Pancreas (tissue), 10 donors: ENCODE data around the gene ARID5B. TPM values are rescaled to one million over a fixed set of nuclear protein-coding genes. Genes with fewer than 3 reads are reported as not detected.

Experiments used
- ATAC-seq, 4 donors: fragments of 200-7000 bp; cut with Tn5 transposase; one replicate each; pipeline versions ENCODE4 v1.8.0 to v1.9.1; 2020; ENCODE audit warnings: mild to moderate bottlenecking in 4 of 4, moderate library complexity in 4 of 4
- DNase-seq, 6 donors: peaks; one replicate each; pipeline ENCODE4 v3.0.0-alpha.2; 2020
- FAIRE-seq: peaks from 2 replicates; lab custom pipeline; 2012; peaks lifted over from hg19 to GRCh38; lab: Jason Lieb, UNC
- H3K27ac ChIP-seq, 4 donors: fragments of 200-600 bp; sonication (generic); 1 replicate in 3 of 4; 2 replicates in 1 of 4; pipeline versions ENCODE4 v1.5.0 to v1.8.0; 2020
- H3K27me3 ChIP-seq, 4 donors: fragments of 200-600 bp; one replicate each; pipeline ENCODE4 v1.8.0; 2021
- H3K36me3 ChIP-seq, 3 donors: fragments of 200-600 bp; sonication (generic) in 1 of 3; one replicate each; pipeline versions ENCODE4 v1.5.0 to v1.8.0; 2020 to 2021
- H3K4me1 ChIP-seq, 3 donors: fragments of 200-600 bp; one replicate each; pipeline ENCODE4 v1.8.0; 2021
- H3K4me3 ChIP-seq, 4 donors: fragments of 200-600 bp; sonication (generic) in 2 of 4; one replicate each; pipeline versions ENCODE4 v1.5.0 to v1.8.0; 2020 to 2021
- H3K9me3 ChIP-seq, 4 donors: fragments of 200-600 bp; one replicate each; pipeline ENCODE4 v1.8.0; 2021
- CTCF ChIP-seq, 4 donors: fragments of 200-600 bp; sonication (generic) in 3 of 4; IDR thresholded peaks; one replicate each; pipeline versions ENCODE4 v1.5.0 to v1.8.0; 2021; ENCODE audit warnings: antibody characterized with exemption in 4 of 4
- WGBS, 2 donors: extraction: QIAGEN DNeasy Blood & Tissue Kit; methylation state at CpG; one replicate each; pipeline ENCODE4 v1.1.7; 2013; 5-methylcytosine and 5-hydroxymethylcytosine counted together
- intact Hi-C, 3 donors: fragments of 100-400 bp; cut with DNase I; formaldehyde crosslinking; loops; one replicate each; pipeline versions ENCODE4 v1.11.1 to v1.14.2; 2022
- polyA plus RNA-seq, 2 donors: library from polyadenylated mRNA; stranded (reverse); fragments of 200-250 nt; gene quantifications; one replicate each; pipeline ENCODE4 v1.2.3, GENCODE V29; 2013
- total RNA-seq, 6 donors: library from RNA; stranded (reverse); fragmentation: NEBNext Ultra II Directional in 4 of 6; extraction: Animal tissue kit (Norgen Biotek cat#: 25700) in 4 of 6; gene quantifications; one replicate each; pipeline versions ENCODE4 v1.2.1 to v1.2.4, GENCODE V29; 2021 to 2023
- donor health status: healthy with polysubstance abuse.
- donor health status: DM: no; HTN: no; CAD: no; lungs with moderate emphysema.
- donor health status: DM: no; HTN: no; CAD: no.
- donor health status: control.
- donor health status: control.
- donor health status: Bipolar disorder and iron deficiency.
- donor health status: DM: yes; HTN: yes; CAD: no.
- donor health status: DM: no; HTN: no; CAD: no.
- donor health status: DM: no; HTN: no; CAD: no.
- donor health status: DM: yes; HTN: yes; CAD: no.

ARID5B gene
- total and polyA plus RNA-seq, 8 donors = 2.6 to 13.0 (median 5.0) TPM

- Histone ChIP-seq H3K9me3 (no peaks in the 10 kb centered on the region), H3K4me3 (no peak overlapping the region), H3K36me3 (no peaks in the 10 kb centered on the region), H3K27me3 (no peaks in the 10 kb centered on the region), H3K27ac (no peak overlapping the region), H3K4me1 (no peaks in the 10 kb centered on the region)
- ATAC-seq = no peak
- no peak for TF ChIP-seq CTCF (IDR thresholded peaks at IDR 0.05)
- WGBS, 2 donors = 65 to 71% methylated on average over 9 of the region's 9 CpGs
- no peak for DNase-seq
- FAIRE-seq = no peak
- intact Hi-C loops = no loop called here
These were observed 202.4 kb downstream of the ARID5B start for GRCh38 chr10:62103857-62104256.

DNA sequence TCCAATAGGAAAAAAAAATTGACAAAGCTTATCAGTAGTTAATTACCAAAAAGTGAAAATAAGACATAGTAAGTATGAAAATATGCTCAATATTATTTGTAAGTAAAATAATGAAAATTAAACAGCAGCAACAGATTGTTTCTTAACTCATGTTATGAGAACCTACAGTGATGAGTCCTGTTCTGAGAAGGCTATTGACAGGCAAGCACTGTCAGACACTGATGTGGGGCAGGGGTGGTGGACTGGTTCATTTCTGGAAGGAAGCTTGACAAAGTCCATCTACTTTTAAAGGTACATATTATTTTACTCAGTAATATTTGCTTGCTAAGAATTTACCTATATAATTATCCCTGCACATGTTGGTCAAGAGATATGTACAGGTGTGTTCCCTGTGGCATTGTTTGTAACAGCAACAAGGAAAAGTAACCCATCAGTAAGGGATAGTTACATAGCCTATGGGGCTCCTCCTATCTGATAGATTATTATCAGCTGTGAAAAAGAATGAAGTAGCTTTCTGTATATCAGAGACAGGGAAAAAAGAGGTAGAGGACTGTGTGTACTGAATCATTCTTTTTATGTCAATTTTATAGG, 205.5 kb downstream of the ARID5B start:
- Histone ChIP-seq H3K9me3 (no peaks in the 10 kb centered on the region), H3K4me3 (no peak overlapping the region), H3K4me1 (no peaks in the 10 kb centered on the region), H3K27me3 (no peaks in the 10 kb centered on the region), H3K36me3 (no peaks in the 10 kb centered on the region), H3K27ac (no peak overlapping the region)
- no peak for DNase-seq
- TF ChIP-seq CTCF (IDR thresholded peaks at IDR 0.05) = no peak
- FAIRE-seq = no peak
- intact Hi-C loops = no loop called here
- ATAC-seq = no peak

GRCh38 chr10:62108759-62109586, 207.5 kb downstream of the ARID5B start:
- intact Hi-C loops = no loop called here
- ATAC-seq = no peak
- Histone ChIP-seq H3K27ac (no peak overlapping the region), H3K36me3 (no peaks in the 10 kb centered on the region), H3K9me3 (no peaks in the 10 kb centered on the region), H3K4me1 (no peaks in the 10 kb centered on the region), H3K4me3 (no peak overlapping the region), H3K27me3 (no peaks in the 10 kb centered on the region)
- no peak for DNase-seq
- FAIRE-seq = no peak
- no peak for TF ChIP-seq CTCF (IDR thresholded peaks at IDR 0.05)

DNA sequence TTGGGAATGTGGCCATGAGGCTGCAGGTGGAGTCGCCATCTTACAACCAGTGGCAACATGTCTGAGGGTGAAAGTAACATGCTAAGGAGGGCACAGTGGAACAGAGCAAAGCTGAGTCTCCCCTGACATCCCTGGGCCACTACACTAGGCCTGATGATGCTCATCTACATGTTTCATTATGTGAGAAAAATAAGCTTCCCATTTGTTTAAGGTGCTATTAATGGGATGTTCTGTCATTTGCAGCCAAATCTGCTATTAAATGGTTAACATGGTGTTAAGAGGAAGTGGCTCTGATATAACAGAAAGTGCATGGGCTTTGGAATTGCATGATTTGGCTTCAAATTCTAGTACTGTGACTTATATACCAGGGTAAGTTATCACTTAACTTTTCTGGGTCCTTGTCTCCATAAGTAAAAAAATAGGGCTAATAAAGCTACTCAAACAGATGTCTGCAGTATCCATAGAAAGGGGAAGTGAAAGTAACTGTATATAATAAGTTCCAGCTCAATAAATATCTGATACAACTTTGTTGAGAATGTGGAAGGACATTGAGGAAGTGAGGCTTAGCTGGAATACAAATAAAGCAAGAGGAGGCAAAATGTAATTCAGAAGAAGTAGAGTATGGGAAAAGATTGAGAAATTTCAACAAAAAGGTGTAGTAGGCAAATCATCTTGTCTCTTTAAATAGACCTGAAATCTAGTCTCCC, 208.2 kb downstream of the ARID5B start:
- FAIRE-seq (no peak), DNase-seq (no peak), ATAC-seq (peak in 2 of 4 donors; percentile 38 to 53)
- no peak for TF ChIP-seq CTCF (IDR thresholded peaks at IDR 0.05)
- H3K36me3 ChIP-seq = no peaks in the 10 kb centered on the region
- H3K4me3 ChIP-seq = no peak overlapping the region
- intact Hi-C loops = no loop called here
- H3K27me3 ChIP-seq = no peaks in the 10 kb centered on the region
- H3K9me3 ChIP-seq = no peaks in the 10 kb centered on the region
- WGBS, 2 donors = 89 to 92% methylated on average over 1 of the region's 1 CpG
- H3K4me1 ChIP-seq = no peaks in the 10 kb centered on the region
- no peak overlapping the region for H3K27ac ChIP-seq
